HG02763 (cell line): ENCODE data around the gene NAALADL2.
"Not testable (repeated sequence)": the region's sequence is repeated elsewhere in the genome, so short reads cannot be mapped to it uniquely, and the experiment has no call there.

Experiments
- ATAC-seq: cut with Tn5 transposase; IDR thresholded peaks from one replicate; pipeline ENCODE4 v1.9.1; 2021; ENCODE audit warnings: mild to moderate bottlenecking, moderate library complexity; ENCODE audit not compliant: unreplicated experiment

The NAALADL2 gene

DNA sequence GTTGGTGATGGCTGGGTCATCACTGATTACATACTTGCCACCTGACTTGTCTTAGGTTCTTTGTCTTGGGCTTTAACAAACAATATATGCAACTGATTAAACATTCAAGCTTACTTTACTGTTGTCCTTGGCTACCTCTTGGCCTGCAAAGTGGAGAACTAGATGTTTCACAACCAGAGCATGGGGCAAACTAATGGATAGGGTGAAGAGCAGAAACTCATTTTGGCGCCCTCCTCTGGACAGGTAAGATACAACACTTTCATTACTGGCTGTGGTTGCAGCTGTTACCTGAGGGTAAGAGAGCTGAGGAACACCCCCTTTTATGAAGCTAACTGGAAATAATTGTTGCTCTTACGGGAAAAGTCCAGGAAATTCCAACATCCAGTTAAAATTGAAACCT lies 262.1 kb downstream of the NAALADL2 start:
- no peak for ATAC-seq

DNA sequence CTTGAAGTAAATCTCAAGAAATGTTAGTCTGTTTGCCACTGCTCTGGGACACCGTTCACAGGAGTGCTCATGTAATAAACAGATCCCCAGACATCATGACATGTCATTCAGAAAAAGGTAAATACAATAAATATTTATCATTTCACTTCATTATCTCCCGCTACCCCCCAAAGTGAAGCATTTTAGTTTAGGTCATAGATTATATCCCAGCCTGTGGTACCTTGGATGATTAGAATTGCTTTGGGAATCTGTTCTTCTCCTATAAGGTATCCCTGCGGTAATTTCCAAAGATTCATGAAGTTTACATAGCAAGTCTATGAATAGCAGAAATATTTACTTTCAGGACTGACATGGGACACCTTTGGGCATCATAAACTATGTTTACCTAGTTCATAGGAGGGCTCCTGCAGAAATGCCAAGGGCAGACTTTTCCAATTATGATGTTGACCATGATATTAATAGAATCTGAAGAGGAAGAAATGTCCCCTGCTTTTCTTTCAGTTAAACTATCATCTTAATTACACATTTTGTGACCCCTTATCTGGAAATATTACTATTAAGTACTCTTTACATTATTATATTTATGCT lies 268.0 kb downstream of the NAALADL2 start:
- ATAC-seq, result no peak

DNA sequence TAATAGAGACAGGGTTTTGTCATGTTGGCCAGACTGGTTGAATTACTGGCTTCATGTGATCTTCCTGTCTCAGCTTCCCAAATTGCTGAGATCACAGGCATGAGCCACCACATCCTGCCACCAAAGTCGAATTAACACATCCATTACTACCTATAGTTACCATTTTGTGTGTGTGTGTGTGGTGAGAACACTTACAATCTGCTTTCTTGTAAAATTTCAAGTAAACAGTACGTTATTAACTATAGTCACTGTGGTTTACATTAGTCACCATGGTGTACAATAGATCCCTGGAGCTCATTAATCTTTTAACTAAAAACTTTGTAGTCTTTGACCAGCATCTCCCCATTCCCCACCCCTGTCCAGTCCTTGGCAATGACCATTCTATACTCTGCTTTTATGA lies 270.0 kb downstream of the NAALADL2 start:
- no peak for ATAC-seq

DNA sequence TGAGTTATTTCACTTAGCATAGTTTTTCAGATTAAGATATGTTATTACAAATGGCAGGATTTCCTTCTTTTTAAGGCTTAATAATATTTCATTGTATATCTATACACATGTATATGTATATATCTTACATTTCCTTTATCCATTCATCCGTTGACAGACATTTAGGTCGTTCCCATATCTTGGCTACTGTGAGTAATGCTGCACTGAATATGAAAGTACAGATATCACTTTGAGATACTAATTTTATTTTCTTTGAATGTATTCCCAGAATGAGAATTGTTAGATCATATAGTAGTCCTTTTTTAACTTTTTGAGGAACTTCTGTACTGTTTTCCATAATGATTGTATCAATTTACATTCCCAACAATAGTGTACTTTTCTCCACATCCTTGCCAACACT lies 270.4 kb downstream of the NAALADL2 start:
- no peak for ATAC-seq

DNA sequence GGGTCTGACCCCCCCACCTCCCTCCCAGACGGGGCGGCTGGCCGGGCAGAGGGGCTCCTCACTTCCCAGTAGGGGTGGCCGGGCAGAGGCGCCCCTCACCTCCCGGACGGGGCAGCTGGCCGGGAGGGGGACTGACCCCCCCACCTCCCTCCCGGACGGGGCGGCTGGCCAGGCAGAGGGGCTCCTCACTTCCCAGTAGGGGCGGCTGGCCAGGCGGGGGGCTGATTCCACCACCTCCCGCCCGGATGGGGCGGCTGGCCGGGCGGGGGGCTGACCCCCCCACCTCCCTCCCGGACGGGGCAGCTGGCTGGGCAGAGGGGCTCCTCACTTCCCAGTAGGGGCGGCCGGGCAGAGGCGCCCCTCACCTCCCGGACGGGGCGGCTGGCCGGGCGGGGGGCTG lies 272.7 kb downstream of the NAALADL2 start:
- ATAC-seq, result not testable (repeated sequence)

DNA sequence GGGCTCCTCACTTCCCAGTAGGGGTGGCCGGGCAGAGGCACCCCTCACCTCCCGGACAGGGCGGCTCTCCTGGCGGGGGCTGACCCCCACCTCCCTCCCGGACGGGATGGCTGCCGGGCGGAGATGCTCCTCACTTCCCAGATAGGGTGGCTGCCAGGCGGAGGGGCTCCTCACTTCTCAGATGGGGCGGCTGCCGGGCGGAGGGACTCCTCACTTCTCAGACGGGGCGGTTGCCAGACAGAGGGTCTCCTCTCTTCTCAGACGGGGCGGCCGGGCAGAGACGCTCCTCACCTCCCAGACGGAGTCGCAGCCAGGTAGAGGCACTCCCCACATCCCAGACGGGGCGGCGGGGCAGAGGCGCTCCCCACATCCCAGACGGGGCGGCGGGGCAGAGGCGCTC lies 273.6 kb downstream of the NAALADL2 start:
- not testable (repeated sequence) for ATAC-seq

DNA sequence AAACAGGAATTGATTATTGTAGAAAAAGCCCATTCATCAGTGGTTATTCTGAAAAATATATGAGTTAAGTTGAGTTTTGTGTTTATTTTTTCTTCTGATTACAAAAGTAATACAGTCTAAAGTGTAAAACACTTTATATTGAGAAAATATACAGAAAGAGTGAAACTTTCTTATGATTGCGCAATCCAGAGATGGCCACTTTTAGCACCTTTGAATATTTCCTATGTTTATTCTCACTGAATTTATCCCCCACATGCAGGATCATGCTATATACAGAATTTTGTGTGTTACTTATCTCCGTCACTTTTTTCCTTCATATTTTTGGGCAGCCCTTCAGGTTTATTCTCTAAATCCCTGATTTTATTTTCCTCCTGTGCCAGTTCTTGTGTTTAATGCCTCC lies 285.2 kb downstream of the NAALADL2 start:
- no peak for ATAC-seq

DNA sequence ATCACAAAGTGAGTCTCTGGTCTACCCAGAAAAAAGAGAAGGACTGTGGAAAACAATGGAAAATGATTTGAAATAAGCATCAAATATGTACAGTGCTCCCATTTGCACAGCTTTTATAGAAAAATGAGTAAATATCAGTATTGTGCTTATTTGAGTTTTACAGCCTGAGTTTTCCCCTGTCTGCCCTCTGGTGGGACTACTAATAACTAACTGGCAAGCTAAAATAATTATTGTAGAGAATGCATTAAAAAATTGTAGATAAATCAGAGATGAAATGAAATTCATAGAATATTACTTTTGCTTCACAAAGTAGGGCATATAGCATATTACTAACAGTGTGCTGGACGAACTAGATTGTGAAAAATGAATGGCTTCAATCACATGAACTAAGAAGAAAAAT lies 287.1 kb downstream of the NAALADL2 start:
- ATAC-seq, result no peak

DNA sequence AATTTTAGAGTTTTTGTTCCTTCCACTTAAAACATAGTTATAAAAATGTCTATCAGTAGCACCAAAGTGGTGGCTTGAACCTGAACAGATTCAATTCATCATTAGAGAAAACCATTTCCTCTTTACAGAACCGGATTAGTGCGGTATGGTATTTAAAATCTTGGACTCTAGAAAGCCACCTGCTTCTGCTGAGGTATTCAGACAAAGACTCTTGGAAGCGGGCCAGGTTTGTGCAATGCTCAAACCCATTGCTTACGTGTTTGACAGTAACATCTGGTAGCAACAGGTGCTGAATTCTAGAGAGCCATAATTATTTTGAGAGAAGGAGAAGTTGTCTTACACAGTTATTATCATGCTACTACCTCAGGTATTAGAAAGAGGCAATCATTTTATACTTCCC lies 290.5 kb downstream of the NAALADL2 start:
- ATAC-seq, result no peak

DNA sequence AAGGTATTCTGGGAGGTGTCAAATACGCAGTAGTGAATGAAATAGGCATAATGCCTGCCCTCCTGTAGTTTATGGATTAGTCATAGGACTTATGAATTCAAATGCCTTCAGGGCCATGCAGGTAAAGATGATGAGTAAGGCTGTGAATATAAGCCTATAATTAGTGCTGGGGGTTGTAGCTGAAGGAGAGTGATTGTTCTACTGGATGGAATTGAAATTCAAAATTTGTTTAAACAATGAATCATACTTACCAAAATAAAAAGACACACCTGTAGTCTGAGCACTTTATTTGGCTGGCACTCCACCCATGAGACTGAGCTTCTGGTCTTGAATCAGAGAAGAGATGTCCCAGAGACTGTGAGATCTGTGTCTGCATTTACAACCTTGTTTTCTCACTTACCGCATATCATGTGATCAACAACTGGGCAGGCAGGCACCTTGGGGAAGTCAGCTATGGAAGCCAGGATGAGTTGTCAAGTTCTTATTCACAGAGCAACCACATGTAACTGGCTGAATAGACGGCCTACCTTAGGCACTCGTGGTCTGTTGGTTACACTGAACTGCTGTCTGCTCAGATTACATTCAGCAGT lies 291.8 kb downstream of the NAALADL2 start:
- no peak for ATAC-seq

DNA sequence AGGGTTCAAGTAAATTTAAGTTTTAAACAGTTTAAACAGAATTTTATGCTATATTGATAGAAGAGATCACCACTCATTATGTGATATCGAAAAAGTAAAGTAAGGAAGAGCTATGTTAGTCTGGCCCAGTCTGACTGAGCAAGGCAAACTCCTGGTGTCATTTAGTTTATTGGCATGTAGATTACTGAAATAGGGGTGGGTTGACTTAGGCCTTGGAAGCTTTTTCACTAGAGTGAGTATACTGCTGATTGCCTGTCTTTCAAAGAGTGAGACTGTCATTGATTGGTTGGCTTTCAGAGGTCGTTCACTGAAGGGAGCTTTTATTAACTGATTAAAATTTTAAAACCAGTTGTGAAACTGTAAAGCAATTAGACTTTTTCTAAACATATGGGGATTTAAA lies 294.5 kb downstream of the NAALADL2 start:
- ATAC-seq, result no peak

DNA sequence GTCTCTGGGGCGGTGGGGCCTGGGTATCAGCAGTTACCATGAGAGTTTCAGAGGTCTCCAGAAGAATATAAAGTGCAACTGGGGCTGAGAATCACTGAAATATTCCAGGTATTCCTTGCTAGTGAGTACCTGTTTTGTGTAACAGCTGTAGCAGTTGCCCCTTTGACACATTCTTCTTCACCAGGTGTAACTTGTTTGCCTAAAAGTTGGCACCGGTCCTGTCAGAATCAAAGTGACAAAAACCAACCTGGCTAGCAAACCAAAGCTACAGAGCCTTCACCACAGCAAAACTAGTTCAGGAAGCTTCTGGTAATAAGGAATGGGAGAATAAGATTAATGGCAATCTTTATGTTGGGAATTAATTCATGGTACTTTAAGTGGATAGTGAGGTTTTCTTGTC lies 296.0 kb downstream of the NAALADL2 start:
- ATAC-seq, result no peak

DNA sequence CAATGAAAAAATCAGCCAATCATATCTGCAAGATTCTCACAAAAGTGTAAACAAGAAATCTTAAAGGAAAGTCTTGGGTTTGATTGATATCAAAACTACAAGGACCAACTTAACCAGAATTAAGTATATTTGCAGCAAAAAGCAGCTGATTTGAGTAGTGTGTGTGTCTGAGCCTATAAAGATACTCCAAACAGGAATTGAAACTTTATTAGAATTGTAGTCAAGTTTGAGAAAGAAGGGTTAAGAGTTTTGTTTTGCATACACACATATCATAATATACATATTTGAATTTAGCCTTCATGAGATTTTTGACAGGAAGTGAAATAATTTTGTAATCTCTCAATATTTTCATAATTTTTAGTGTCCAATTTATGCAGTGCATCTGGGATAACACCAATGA lies 300.1 kb downstream of the NAALADL2 start:
- ATAC-seq, result no peak

DNA sequence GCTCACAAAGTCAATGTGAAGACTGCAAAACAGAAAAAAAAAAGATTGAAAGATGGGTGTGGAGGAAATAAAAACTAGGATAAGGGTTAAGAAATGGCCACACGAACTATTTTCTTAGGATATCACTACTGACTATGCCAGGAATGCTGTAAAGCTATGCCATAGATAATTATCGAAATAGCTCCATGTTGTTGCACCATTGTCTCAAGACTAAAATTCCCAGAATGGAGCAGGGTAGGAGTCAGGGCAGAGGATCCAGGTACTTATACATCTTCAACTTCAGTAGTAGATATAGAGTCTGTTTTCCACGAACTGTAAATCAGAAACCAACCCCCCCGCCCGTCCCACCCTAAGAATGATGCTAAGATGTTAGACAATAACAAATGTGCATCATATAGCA lies 302.2 kb downstream of the NAALADL2 start:
- no peak for ATAC-seq

DNA sequence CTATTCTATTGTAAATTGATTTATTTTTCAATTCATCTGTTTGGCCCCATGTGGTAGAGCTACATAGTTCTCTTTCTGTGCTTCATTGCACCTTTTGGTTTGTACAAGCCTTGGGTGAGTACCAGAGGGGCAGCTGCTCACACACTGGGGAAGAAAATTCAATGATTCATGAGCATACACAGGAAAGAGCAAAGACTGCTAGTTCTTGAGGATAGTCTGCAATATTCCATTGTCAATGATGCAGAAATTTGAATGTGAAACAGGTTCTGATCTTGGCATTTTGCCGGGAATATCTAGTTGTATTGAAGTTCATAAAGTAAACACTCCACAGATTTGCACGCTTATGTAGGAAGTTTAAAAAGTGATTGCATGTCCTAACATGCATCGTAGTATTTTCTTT lies 304.6 kb downstream of the NAALADL2 start:
- ATAC-seq, result no peak

DNA sequence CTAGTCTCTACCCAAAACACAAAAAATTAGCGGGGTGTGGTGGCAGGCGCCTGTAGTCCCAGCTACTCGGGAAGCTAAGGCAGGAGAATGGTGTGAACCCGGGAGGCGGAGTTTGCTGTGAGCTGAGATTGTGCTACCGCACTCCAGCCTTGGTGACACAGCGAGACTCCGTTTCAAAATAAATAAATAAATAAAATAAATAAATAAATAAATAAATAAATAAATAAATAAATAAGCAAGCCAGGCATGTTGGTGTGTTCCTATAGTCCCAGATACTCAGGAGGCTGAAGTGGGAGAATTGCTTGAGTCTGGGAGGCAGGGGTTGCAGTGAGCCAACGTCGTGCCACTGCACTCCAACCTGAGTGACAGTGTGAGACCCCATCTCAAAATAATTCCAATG lies 314.0 kb downstream of the NAALADL2 start:
- not testable (repeated sequence) for ATAC-seq

DNA sequence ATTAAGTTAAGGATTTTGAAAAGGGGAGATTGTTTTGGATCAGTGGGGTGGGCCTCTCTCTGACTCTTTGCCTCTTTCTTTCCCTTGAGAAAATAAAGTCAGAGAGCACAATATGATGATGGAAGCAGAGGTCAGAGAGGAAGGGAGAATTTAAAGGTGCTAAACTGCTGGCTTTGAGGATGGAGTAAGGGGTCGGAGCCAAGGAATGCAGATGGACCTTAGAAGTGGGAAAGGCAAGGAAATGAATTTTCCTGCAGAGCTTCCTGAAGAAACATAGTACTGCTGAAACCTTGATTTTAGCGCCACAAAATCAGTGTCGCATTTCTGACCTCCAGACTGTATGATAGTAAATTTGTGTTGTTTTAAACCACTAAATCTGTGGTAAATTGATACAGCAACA lies 317.4 kb downstream of the NAALADL2 start:
- no peak for ATAC-seq

DNA sequence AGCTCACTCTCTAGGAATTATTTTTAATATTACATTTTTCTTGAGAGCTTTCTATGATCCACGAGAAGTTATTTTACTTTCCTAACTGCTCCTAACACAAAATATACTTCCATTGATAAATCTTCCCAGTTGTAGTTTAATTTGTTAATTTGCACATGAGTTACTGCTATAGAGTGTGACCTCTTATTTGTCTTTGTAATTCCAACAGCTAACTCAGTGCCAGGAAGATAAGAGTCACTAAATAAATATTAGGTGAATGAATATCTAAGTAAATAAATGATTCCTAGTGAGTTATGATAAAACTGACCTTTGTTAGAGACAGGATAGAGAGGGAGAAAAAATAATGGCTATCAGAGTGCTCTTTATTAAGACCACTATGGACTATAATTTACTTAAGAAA lies 319.9 kb downstream of the NAALADL2 start:
- no peak for ATAC-seq

DNA sequence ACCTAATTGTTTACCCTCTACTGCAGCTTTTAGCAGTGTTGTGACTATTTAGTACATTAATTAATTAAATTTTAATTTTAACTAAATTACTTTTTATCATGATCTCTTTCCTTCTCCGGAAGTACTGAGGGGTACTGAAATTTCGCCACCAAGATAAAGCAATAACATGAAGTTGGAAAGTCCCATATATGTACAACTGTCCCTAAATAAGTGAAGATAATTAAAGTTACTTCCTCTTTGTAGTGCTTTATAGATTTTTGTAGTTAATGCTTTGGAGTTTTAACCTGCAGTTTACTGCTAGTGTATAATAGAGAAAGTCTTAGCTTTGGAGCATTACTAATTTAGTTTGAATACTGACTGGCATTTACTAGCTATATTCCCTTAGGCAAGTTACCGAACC lies 325.3 kb downstream of the NAALADL2 start:
- no peak for ATAC-seq

DNA sequence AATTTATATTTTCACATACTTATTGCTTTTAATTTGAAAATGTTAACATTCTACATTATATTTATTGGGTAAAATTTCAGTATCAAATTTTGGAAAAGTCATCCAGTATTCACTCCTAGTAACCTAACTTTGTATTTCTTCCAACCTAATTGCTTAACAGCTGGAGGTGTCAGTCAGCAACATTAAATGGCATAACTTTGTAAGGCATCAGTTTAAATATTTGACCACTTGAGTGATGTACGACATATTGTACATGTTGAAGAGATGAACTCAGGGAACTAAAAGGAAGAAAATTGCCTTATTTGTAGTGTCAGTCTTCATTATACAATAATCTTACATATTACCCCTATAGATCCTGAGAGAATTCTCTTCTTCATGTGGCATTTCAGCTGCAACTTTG lies 326.8 kb downstream of the NAALADL2 start:
- no peak for ATAC-seq

DNA sequence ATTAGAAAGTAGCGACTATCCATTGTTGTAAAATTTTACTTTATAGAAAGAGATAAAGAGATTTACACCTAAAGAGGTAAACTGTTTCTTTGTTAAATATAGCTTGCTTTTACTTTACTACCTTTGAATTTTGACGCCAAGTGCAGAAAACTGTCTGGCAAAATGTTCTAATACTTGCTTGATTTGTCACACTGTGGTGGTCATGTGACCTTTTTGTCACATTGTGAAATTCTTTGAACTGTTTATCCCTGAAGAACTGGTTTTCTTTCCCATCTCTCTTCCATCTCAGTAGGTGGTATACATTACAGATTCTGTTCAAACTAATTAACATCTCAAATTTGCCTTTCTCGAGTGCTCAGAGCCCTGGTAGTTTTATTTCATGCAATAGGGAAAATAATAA lies 327.4 kb downstream of the NAALADL2 start:
- ATAC-seq, result no peak

DNA sequence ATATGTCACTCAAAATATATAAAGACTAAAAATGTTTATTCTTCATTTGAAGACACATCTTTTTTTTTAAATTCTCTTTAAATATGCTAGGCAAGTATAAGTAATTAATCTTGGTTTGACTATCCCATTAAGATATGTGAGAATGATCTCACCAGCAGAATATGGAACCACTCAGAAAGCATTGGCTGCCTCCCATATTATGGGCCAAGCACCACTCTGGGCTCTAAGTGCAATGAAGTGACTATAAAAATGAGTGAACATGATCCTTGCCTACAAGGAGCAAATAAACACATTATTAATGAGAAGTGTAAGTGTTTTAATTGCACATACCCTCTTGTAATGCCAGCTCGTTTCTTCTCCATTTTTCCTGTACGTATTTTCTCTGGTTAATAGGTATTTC lies 328.5 kb downstream of the NAALADL2 start:
- ATAC-seq, result no peak

DNA sequence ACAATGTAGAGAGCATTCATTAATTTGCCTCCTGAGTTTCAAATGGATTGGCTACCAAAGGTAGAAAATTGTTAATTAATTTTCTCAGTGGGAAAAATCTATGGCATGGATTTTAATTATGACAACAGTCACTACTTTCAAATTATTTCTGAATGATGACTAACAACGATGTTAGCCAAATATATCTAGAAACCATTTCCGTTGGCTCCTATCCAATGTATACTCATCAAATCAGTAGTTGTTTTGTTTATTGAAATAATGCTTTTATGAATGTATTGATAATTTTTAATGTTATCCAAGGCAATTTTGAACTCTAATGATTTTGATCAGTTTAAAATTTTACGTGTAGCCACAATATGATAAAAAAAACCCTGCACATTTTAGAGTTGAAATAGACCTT lies 333.4 kb downstream of the NAALADL2 start:
- ATAC-seq, result no peak
